MM.1S (cell line): ENCODE data around the gene ATN1.

ENCODE experiments used
- DNase-seq: peaks from one replicate; pipeline ENCODE4 v3.0.0-alpha.2; 2015
- H2AFZ ChIP-seq: fragments of 300-600 bp; sonication (generic); 2 replicates; pipeline ENCODE4 v1.6.0; 2016; ENCODE audit warnings: antibody characterized with exemption, low read length
- H3F3A ChIP-seq: fragments of 300-600 bp; sonication (generic); 2 replicates; pipeline ENCODE4 v1.6.1; 2016; ENCODE audit warnings: mild to moderate bottlenecking, antibody characterized with exemption, low read length, moderate library complexity, mixed read lengths; ENCODE audit not compliant: insufficient read depth
- H3K27ac ChIP-seq: fragments of 300-600 bp; sonication (generic); 2 replicates; pipeline ENCODE4 v1.5.1; 2016; ENCODE audit warnings: mild to moderate bottlenecking, low read length
- H3K27me3 ChIP-seq: fragments of 300-600 bp; sonication (generic); replicated peaks from 2 replicates; pipeline ENCODE4 v1.6.0; 2016; ENCODE audit warnings: low read length; ENCODE audit not compliant: insufficient read depth
- H3K36me3 ChIP-seq: fragments of 300-600 bp; sonication (generic); replicated peaks from 2 replicates; pipeline ENCODE4 v1.6.1; 2016; ENCODE audit warnings: mild to moderate bottlenecking, low read length, mixed read lengths; ENCODE audit not compliant: insufficient read depth
- H3K4me1 ChIP-seq: fragments of 300-600 bp; sonication (generic); 2 replicates; pipeline ENCODE4 v1.6.1; 2016; ENCODE audit warnings: low read length, mixed read lengths
- H3K4me2 ChIP-seq: fragments of 300-600 bp; sonication (generic); 2 replicates; pipeline ENCODE4 v1.6.0; 2016; ENCODE audit warnings: low read depth, low read length
- H3K4me3 ChIP-seq: fragments of 300-600 bp; sonication (generic); 2 replicates; pipeline ENCODE4 v1.5.1; 2016; ENCODE audit warnings: low read length, mixed read lengths
- H3K79me2 ChIP-seq: fragments of 300-600 bp; sonication (generic); 2 replicates; pipeline ENCODE4 v1.6.1; 2016; ENCODE audit warnings: mixed run types, low read length, mixed read lengths
- H3K9ac ChIP-seq: fragments of 300-600 bp; sonication (generic); 2 replicates; pipeline ENCODE4 v1.6.1; 2016; ENCODE audit warnings: low read length, mixed read lengths
- H3K9me2 ChIP-seq: fragments of 300-600 bp; sonication (generic); replicated peaks from 2 replicates; pipeline ENCODE4 v1.6.1; 2016; ENCODE audit warnings: mild to moderate bottlenecking, low read length, mixed read lengths; ENCODE audit not compliant: insufficient read depth
- H3K9me3 ChIP-seq: fragments of 300-600 bp; sonication (generic); replicated peaks from 2 replicates; pipeline ENCODE4 v1.6.1; 2016; ENCODE audit warnings: mild to moderate bottlenecking, low read length, mixed read lengths; ENCODE audit not compliant: insufficient read depth
- H4K20me1 ChIP-seq: fragments of 300-600 bp; sonication (generic); 2 replicates; pipeline ENCODE4 v1.6.1; 2016; ENCODE audit warnings: mild to moderate bottlenecking, low read length, moderate library complexity, mixed read lengths; ENCODE audit not compliant: insufficient read depth
- EZH2 ChIP-seq: fragments of 300-600 bp; sonication (generic); optimal IDR thresholded peaks from 2 replicates; pipeline ENCODE3; 2017; ENCODE audit warnings: low read depth, mild to moderate bottlenecking, antibody characterized with exemption, low read length, mixed read lengths
- EZH2phosphoT487 ChIP-seq: fragments of 300-600 bp; sonication (generic); IDR thresholded peaks from 2 replicates; pipeline ENCODE4 v1.6.1; 2018; ENCODE audit warnings: antibody characterized with exemption, low read length
- TF ChIP-seq, protein P1 (sequence below): fragments of 300-600 bp; sonication (generic); IDR thresholded peaks from 2 replicates; pipeline ENCODE4 v1.5.1; 2016; ENCODE audit warnings: antibody characterized with exemption, low read length, mixed read lengths

Gene ATN1

DNA sequence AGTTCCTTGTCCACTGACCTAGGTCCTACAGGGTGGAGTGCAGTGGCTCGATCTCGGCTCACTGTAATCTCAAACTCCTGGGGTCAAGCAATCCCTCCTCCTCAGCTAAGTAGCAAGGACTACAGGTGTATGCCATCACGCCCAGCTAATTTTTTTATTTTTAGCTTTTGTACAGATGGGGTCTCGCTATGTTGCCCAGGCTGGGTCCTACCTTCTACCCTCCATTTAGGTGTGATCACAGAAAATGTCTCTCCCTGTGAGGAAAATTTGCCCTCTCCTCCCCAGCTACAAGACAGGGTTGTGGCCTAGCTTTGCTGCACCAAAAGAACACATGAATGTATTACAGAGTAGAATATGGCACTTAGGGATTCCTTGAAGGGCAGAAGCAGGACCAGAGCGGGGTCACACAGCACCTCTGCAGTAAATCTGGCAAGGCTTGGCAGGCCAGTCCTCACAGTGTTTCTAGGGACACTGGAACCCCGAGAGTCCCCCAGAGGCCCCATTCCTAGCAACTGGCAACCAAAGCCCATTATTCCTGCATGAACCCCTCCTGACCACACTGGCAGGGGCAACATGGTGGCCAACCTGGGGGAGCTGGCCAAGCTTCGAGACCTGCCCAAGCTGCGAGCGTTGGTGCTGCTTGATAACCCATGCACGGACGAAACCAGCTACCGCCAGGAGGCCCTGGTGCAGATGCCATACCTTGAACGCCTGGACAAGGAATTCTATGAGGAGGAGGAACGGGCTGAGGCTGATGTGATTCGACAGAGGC, 15.4 kb upstream of the ATN1 start:
- Histone ChIP-seq H3K4me2 (no peak overlapping the region), H3K36me3 (peaks cover 10% of the 10 kb centered on the region; the same call in 1 of the 2 replicates), H3F3A (peaks cover 13% of the 10 kb centered on the region), H3K4me1 (peaks cover 16% of the 10 kb centered on the region), H3K27ac (no peak overlapping the region), H4K20me1 (no peaks in the 10 kb centered on the region), H3K4me3 (no peak overlapping the region), H2AFZ (no peak overlapping the region), H3K27me3 (no peaks in the 10 kb centered on the region), H3K9me3 (no peaks in the 10 kb centered on the region), H3K9me2 (no peaks in the 10 kb centered on the region), H3K9ac (no peak overlapping the region), H3K79me2 (peaks cover 37% of the 10 kb centered on the region)
- no peak for DNase-seq
- TF ChIP-seq, protein P1, sequence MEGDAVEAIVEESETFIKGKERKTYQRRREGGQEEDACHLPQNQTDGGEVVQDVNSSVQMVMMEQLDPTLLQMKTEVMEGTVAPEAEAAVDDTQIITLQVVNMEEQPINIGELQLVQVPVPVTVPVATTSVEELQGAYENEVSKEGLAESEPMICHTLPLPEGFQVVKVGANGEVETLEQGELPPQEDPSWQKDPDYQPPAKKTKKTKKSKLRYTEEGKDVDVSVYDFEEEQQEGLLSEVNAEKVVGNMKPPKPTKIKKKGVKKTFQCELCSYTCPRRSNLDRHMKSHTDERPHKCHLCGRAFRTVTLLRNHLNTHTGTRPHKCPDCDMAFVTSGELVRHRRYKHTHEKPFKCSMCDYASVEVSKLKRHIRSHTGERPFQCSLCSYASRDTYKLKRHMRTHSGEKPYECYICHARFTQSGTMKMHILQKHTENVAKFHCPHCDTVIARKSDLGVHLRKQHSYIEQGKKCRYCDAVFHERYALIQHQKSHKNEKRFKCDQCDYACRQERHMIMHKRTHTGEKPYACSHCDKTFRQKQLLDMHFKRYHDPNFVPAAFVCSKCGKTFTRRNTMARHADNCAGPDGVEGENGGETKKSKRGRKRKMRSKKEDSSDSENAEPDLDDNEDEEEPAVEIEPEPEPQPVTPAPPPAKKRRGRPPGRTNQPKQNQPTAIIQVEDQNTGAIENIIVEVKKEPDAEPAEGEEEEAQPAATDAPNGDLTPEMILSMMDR = no peak

DNA sequence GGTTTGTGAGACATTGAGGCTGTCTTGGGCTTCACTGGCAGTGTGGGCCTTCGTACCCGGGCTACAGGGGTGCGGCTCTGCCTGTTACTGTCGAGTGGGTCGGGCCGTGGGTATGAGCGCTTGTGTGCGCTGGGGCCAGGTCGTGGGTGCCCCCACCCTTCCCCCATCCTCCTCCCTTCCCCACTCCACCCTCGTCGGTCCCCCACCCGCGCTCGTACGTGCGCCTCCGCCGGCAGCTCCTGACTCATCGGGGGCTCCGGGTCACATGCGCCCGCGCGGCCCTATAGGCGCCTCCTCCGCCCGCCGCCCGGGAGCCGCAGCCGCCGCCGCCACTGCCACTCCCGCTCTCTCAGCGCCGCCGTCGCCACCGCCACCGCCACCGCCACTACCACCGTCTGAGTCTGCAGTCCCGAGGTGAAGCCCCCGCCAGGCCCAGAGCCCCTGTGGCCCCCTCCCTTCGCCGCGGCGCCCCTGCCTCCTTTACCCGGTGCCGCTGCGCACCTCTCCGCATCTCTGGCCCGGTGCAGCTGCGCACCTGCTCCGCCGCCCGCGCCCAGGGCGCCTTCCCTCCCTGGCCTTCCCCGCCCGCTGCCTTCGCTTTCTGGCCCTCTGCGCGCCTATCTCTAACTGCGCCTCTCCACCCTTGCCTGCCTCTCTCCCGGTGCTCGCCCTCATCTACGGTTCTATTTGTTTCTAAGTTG, 13.4 kb upstream of the ATN1 start, which contains the start of gene ENO2:
ENO2 (plus strand) TSS at position 335 of the 701 bp plus-strand sequence. CDS start 1,253 bp downstream, outside the sequence.
- Histone ChIP-seq H3K9me3 (no peaks in the 10 kb centered on the region), H3K36me3 (peaks cover 10% of the 10 kb centered on the region; the same call in 1 of the 2 replicates), H3K9me2 (no peaks in the 10 kb centered on the region), H2AFZ (peak within 1 kb of the TSS; percentile 87), H3K27me3 (no peaks in the 10 kb centered on the region), H3K79me2 (peaks cover 43% of the 10 kb centered on the region), H3F3A (peaks cover 21% of the 10 kb centered on the region), H3K4me3 (peak within 1 kb of the TSS; percentile 94), H3K4me1 (peaks cover 25% of the 10 kb centered on the region), H3K4me2 (peak within 1 kb of the TSS; percentile 92), H3K9ac (peak within 1 kb of the TSS; percentile 80), H3K27ac (peak within 1 kb of the TSS; percentile 69; the same call in 1 of the 2 replicates), H4K20me1 (no peaks in the 10 kb centered on the region)
- peak; percentile 63 for DNase-seq
- no peak for TF ChIP-seq EZH2phosphoT487
- TF ChIP-seq EZH2 = no peak
- TF ChIP-seq, protein P1 = no peak

DNA sequence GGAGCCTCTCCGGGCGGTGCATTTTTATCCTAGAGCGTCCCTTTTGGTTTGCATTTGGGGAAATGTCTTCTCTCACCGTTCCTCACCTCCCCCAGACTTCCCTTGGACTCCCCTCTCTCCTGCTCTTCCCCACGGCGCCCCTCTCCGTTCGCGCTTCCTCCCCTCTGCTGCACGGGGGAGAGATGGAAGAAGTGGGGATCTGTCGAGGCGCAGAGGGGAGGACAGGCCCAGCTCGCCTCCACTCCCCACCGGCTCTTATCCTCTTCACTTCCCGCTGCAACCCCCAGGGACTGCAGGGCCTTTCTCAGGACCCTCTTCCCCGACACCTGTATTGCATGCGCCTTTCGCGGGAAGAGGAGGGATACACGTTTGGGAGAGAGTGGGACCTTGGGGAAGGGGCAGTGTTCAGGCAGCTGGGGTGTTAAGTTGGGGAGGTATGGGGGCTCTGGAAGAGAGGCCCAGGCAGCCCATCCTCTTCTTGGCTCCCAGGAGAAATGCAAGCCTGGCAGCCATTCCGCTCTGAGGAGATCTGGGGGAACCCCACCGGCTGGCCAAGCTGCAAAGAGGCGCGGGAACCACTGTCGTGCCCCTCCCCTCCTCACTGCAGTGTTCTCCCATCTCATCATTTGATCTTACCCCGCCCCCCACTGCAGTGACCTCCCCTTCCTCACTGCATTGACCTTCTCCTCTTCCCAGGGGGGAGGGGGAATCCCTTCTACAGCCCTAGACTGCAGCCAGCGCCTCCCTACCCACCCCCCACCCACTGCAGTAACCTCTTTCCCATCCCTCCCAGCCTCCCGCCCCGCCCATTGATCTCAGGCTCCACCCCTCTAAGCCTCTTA, 12.6 kb upstream of the ATN1 start:
- Histone ChIP-seq H3K9me2 (no peaks in the 10 kb centered on the region), H3K79me2 (peaks cover 43% of the 10 kb centered on the region), H3K27ac (peak overlapping the region; percentile 69; the same call in 1 of the 2 replicates), H3K4me1 (peaks cover 33% of the 10 kb centered on the region), H2AFZ (peak overlapping the region; percentile 87), H3F3A (peaks cover 28% of the 10 kb centered on the region), H3K36me3 (peaks cover 10% of the 10 kb centered on the region; the same call in 1 of the 2 replicates), H3K9me3 (no peaks in the 10 kb centered on the region), H3K4me3 (peak overlapping the region; percentile 94), H4K20me1 (no peaks in the 10 kb centered on the region), H3K27me3 (no peaks in the 10 kb centered on the region), H3K9ac (peak overlapping the region; percentile 80), H3K4me2 (peak overlapping the region; percentile 92)
- TF ChIP-seq EZH2phosphoT487 = no peak
- TF ChIP-seq EZH2 = no peak
- TF ChIP-seq, protein P1 = no peak
- no peak for DNase-seq
